GM19025 (cell line): ENCODE results near the gene KLHDC4.

Experiments
- ATAC-seq: cut with Tn5 transposase; IDR thresholded peaks from one replicate; pipeline ENCODE4 v1.9.1; 2021; ENCODE audit warnings: mild to moderate bottlenecking, low read depth, moderate library complexity; ENCODE audit not compliant: unreplicated experiment

Gene KLHDC4

DNA sequence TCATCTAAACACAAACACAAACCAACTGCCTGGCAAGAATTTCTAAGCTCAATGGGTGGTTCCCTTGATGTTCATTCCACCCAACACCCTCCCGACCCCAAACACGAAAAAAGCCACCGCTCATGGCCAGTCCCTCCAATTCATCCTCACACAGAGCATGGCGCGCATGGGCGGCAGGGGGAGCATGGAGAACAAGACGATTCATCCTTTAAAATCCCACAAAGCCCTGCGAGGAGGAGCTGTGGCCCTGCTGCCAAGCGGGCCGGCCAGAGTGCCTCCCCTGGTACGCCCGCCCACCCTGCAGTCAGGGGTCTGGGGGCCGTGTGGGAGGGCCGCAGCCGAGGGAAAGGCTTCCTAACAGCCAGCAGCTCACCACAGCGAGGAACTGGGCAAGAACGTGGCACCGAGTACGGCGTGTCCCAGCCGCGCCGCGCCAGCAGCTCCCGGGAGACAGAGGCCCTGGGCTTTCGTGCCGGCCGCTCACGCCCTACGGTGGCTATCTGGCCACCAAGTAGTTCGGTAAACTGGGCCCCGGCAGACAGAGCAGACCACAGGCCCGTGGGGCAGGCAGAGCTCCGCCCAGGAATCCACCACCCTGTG lies 60.9 kb downstream of the KLHDC4 start:
- no peak for ATAC-seq

DNA sequence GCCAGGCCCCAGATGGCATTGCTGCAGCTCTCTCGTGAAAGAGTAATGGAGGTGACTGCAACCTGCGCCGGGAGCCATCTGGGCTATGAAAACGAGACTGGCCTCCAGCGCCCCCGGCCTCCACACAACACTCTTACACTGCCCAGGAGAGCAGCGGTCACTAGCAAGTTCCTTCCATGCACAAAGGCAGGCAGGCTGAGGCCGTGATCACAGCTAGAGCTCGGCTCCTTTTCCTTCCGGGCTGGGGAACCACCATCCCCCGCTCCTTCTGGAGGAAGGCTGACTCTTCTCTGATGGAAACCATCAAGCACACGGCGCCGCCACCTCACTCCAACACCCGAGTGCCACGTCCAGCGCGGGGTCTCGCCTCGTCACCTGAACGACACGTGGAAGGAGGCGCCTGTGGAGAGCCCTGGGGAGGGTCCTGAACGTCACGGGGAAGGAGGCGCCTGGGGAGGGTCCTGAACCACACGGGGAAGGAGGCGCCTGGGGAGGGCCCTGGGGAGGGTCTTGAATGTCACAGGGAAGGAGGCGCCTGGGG lies 61.9 kb downstream of the KLHDC4 start:
- no peak for ATAC-seq

DNA sequence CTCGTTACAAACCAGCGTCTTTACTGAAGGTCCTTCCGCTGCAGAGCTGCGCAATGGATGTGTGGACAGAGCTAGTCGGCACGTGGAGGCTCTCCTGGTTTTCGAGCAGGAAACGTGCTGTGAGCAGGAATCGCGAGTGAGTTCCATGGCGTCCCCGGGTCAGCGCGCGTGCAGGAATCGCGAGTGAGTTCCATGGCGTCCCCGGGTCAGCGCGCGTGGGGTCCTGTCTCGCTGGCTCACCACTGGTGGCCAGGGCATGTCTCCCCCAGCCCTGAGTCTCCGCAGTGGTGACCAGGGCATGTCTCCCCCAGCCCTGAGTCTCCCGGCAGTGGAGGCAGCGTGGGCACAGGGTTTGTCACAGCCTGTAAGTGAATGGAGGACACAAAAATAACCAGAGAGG lies 62.7 kb downstream of the KLHDC4 start:
- ATAC-seq = no peak

DNA sequence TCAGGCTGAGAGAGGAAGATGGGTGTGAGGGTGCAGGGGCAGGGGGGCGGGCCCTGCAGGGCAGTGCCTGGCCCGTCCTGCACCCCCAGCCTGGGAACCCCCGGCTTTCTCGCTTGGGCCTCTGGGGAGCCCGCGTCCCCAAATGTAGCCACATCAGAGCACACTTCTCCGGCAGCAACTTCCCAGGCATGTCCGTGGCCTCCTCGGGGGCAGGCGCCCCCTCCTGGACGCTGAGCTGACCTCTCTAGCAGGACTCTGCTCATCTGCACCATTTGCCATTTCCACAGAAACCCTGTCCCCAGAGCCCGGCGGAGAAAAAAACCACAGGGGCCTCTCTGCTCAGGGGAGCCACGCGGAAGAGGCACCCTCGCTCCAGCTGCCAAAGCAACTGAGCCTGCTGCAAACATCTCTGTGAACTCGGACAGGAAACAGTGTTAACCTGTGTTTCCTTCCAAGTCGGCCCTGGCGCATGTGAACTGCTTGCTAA lies 63.4 kb downstream of the KLHDC4 start:
- ATAC-seq = peak; percentile 44

DNA sequence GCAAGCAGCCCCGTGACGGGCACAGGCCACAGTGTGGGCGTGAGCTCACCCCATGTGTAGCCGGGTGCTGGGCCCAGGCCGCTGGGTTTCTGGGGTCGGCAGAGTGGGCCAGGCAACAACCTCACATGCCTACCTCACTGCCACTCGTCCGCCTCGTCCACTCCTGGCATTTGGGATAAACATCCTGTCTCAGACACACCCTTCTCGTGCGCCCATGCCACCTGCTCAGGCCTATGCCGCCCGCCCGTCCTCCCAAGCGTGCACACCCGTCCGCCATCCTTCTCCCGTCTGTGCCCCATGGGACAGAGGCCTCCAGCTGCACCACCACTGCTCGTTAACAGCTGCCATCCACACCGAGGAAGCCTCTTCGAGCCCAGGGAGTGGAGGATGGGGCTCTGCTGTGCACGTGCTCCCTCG lies 64.3 kb downstream of the KLHDC4 start:
- ATAC-seq = no peak

DNA sequence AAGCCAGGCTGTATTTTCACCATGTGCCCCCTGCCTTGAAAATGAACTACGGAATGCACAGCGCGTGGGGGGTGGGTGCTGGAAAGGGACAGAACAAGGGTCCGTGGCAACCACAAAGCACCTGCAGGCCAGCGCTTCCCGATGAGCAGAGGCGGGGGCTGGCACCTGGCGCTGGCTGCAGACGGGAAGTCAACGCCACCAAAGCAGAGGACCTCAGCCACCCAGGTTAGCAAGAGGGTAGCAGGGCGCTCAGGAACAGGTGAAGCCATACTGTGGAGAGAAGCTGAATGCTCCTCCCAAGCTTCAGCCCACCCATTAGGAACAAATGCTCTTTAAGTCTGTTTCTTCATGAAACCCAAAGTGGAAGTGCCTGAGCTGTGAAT lies 64.7 kb downstream of the KLHDC4 start:
- no peak for ATAC-seq

DNA sequence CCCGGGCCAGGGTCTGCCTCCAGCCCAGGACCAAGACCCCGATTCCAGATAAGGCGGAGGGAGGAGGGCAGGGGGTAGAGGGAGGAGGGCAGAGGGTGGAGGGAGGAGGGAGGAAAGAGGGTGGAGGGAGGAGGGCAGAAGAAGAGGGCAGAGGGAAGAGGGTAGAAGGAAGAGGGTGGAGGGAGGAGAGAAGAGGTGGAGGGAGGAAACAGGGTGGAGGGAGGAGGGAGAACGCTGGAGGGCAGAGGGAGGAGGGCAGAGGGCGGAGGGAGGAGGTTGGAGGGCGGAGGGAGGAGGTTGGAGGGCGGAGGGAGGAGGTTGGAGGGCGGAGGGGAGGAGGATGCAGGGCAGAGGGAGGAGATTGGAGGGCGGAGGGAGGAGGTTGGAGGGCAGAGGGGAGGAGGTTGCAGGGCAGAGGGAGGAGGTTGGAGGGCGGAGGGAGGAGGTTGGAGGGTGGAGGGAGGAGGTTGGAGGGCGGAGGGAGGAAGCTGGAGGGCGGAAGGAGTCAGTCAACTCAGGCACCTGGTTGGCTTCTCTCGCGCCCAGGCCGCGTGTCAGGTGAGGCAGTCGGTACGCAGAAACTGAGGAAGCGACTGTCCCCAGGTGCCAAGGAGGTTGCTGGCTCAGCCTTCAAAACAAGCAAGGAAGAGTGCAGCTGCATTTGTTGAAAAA lies 65.2 kb downstream of the KLHDC4 start:
- ATAC-seq = no peak

DNA sequence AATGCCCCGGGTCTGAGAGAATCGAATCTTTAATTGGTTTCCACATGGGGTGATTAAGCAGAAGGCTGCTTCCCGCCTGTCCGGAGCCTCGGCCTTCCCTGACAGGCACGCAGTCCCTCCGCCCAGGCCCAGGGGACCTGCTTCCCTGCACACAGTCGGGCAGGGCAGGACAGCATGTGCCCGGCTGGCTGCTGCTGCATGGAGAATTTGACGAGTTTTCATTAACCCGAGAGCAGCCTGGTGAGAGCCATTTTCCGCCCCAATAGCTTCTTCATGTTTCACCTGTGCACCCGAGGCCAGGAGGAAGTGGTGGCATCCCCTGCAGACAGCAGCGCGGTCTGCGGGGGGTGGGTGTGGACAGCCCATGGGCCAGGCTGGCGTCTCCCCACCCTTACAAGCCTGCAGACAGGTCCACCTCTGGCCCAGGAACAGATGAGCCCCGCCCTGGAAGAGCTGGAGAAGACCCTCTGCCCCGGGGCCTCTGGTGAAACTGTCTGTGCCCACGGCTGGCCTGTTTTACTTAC lies 67.0 kb downstream of the KLHDC4 start:
- no peak for ATAC-seq

DNA sequence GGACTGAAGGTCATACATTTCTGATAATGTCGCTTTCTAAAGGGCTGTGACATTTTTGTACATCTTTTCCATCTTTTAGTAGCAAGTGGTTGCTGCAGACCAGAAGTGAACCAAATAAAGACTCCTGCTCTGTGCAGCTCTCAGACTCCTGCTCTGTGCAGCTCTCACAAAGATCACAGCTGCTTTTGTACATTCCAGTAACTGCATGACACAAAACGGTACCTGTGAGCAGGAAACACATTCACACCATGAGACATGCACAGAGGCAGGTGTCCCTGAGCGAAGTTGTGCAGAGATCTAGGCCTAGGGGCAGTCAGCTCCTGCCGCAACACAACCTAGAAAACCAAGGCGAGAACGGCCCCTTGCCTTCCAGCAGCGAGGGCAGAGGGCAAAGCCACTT lies 67.5 kb downstream of the KLHDC4 start:
- ATAC-seq = no peak

DNA sequence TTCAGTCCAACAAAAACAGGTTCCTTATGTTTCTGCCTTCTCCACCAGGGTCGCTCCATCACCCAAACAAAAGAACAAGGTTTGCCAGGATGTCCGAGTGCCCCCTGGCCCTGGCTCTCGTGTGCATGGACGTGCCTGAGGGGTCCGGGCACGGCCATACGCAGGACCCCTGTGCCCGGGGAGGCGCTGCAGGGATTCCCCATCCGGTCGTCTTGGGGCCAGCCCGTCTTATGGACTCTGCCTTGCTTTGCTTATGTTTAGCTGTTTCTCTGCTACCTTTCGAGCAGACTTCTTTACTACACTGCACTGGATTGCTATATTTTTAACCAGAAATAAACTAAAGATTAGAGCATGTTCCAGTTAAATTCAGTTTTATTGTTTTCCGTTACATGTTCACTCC lies 68.0 kb downstream of the KLHDC4 start:
- ATAC-seq = no peak

DNA sequence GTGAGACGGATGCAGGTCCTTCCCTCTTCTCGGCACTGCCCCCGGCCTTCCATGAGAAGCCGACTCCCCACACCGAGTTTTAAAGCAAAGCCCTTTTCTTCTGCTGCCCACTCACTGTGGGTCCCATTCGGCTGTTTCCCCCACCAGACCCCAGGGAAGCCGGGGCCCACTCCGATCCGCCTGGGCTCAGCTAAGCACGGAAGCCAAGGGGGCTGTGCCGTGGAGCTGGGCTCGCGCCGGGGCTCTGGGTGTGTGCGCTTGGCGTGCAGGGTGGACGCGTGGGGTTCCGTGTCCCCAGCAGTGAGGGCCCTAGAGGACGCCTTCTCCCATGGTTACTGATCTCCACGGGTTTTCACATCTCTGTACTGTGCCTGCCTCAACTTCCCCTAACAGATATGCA lies 68.5 kb downstream of the KLHDC4 start:
- no peak for ATAC-seq

DNA sequence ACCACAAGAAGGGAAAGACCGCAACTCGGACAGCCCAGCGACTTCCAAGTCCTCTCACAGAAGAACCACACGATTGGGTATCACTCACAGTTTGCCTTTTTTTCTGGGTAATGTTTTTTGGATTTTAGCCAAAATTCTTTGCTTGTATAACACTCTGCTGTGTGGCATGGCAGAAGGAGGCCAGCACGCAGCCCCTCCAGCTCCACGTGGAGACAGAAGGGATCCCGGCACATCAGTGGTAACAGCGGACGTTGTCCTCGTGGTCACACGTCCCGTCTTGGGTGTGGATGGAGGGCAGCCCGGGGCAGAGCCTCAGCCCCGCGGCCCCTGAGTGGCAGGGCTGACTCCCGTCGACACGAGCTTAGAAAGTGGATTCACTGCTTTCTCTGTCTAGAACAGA lies 69.1 kb downstream of the KLHDC4 start:
- no peak for ATAC-seq

DNA sequence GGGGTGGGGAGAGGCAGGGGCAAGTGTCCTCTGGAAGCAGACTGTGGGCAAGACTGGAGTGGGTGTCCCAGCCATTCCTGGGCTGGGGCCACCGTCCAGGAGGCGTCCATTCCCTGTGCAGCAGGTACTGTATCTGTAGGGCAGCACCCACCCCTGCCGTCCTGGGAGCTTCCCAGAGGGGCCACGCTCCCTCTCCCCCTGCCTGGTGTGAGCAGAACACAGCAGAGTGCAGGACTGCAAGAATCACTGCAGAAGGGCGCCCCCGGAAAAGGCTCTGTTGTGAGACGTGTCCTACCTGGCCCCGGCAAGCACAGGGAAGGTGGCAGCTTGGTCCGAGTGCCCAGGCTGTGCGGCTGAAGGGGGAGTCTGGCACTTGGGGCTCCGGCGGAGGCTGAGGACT lies 70.3 kb downstream of the KLHDC4 start:
- ATAC-seq = no peak

DNA sequence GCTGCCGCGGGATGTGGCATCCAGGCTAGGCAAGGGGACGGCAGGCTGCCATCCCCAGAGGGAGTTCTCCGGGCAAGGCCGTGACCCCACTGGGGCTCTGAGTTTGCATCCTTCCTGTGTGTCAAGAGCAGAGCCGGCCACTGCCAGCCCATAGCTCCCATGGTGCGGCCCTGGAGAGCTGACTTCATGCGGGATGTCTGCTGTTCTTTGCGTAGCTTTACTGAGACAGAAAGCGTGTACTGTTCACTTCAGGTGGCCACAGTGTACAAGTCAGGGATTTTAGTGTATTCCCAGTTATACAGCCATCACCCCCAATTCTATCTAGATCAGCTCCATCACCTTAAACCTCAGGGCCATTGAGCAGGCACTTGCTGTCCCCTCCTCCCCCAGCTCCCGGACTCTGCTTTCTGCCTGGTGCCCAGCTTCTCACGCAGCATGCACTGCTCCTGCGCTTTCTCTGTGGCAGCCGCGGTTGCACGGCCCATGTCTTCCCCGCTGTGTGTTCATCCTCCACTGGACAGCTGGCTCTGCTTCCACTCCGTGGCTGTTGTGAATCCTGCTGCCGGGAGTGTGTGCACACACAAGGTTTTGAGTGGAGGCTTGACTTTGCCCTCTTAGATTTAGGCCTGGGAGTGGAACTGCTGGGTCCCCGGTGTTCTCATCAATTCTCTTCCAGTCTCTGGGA lies 71.2 kb downstream of the KLHDC4 start:
- no peak for ATAC-seq

DNA sequence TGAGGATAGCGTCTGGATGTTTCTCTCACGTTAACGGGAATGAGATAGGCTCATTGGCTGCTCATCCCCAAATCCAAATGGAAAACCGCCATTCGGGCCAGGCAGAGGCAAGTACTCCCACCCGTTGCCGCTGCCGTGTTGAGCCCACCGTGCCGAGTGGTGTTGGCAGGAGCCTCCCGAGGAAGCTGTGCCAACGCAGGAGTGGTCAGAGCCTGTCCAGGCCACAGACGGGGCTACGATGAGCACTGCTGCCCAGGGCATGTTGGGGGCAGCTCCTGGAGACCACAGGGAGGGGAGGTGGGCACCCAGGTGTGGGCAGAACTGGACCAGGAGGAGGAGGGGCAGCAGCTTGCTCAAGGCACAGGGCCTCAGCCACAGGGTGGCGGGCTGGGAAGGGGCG lies 72.0 kb downstream of the KLHDC4 start:
- ATAC-seq = no peak

DNA sequence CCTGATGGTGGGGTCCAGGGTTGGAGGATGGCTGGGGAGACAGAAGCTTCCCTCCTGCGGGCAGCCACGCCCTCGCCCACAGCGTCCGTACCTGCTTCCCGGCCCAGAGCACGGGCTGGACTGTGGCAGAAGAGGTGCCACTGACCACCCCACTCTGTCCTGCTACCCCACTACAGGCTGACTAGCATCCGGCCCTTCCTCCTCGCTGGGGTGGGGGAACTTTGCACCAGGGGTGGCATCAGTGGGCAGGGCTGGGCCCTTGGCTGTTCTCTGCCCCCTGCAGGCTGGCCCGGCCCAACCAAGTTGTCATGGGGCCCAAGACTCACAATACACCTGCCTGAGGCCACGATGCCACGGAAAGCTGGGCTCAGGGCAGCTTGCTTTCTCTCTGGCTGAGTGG lies 73.0 kb downstream of the KLHDC4 start:
- no peak for ATAC-seq

DNA sequence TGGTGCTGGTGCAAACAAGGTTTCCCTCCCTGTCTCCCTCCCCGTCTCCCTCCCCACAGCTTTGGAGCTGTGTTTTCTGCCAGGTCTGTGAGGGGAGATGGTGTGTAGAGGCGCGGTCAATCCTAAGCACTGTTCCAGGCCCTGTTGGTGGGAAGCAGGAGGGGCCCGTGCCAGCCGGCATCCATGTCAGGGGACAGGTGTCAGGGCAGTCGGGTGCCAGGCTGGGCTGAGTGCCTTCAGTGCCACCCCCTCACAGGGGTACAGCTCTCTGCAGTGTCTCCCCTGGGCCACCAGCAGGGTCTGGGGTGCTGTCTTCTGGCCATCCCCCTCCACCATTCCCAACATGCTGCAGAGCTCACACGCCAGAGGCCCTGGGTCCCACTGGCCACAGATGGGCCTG lies 73.6 kb downstream of the KLHDC4 start:
- ATAC-seq = no peak

DNA sequence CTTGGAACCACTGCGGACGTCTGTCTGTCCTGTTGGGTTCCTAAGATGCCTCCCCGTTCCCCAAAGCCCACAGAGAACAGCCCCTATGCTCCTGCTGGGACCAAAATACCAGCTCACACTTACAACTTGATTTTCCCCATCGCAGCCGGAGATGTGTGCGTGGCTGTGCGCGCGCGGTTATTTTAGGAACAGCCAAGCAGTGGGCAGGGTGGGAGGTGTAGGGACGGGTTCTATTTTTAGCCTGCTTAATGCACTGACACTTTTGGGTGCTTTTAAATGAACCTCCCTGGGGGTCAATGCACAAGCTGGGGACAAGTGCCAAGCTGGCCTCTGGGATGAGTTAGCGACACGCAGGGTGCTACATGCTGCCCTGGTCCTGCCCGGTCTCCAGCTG lies 74.1 kb downstream of the KLHDC4 start:
- no peak for ATAC-seq

DNA sequence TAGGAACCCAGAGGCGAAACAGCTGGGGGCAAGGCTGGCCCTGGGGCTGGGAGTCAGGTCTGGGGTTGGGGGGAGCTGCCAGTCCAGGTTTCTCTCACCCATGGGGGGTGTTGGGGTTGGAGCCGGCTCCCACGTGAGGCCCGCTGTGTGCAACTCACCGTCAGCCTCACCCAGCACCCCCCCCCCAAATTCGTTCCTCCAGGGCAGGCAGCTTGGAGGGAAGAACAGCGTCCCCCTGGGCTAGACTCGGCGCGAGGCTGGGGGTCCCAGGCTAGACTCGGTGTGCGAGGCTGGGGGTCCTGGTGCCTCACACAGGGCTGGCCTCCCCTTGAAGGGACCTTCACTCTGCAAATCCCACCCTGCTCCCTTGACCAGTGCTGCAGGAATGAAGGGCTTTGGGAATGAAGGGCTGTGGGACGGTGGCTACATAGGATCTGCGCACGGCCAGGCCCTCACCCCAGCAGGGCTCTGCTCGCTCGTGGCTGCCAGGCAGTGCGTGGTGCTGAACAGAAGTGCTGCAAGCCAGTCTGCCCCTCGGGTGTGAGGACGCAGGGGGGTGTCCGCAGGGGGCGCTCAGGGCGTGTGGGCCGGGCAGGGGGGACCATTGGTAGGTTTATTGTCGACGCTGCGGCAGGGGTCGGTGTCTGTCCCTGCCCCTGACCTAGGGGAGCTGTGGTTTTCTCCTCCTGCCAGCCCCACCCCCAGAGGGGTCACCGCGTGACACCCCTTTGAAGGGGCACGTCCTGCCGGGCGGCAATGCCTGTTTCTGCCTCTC lies 74.7 kb downstream of the KLHDC4 start:
- no peak for ATAC-seq

DNA sequence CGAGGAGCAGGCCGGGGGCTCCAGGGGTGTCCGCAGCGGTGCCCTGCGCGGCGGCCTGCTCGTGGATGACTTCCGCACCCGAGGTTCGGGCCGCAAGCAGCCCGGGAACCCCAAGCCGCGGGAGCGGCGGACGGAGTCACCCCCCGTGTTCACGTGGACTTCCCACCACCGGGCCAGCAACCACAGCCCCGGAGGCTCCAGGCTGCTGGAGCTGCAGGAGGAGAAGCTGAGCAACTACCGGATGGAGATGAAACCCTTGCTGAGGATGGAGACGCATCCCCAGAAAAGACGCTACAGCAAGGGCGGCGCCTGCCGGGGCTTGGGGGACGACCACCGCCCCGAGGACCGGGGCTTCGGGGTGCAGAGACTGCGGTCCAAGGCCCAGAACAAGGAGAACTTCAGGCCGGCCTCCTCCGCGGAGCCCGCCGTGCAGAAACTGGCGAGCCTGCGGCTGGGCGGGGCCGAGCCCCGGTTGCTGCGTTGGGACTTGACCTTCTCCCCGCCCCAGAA lies 75.8 kb downstream of the KLHDC4 start:
- no peak for ATAC-seq
